H54 (cell line): ENCODE measurements around the gene ZSWIM6.
A peak's percentile ranks its signal among the peaks of the same experiment; 100 is the strongest.

ENCODE experiments used
- DNase-seq: peaks from one replicate; pipeline ENCODE4 v3.0.0; 2011; ENCODE audit warnings: low spot score, mixed read lengths; ENCODE audit not compliant: insufficient read length
- FAIRE-seq: peaks from 3 replicates; lab custom pipeline; 2011; peaks lifted over from hg19 to GRCh38; lab: Jason Lieb, UNC
- POLR2A ChIP-seq: IDR thresholded peaks from 2 replicates; pipeline ENCODE4 v1.6.1; 2011; ENCODE audit warnings: low read depth, mild to moderate bottlenecking, low read length

The ZSWIM6 gene

DNA sequence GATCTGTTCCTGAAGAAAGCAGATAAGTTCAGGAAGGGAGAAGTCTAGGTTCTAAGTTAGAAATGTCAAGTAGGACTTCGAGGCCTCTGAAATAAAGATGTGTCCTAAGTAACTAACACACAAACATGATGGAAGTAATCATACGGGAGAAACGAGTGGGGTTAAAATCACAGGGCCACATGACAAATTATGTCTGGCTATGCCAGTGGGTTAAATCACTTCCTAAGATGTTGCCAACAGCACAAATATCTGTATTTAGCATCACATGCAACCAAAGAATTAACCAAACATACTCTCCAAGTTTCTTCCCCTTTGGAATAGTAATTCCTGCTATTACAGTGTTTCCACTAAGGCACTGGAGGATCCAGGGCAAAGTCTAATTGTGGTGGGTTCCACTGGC lies 13.7 kb upstream of the ZSWIM6 start:
- TF ChIP-seq POLR2A = no peak
- FAIRE-seq (no peak), DNase-seq (no peak)

DNA sequence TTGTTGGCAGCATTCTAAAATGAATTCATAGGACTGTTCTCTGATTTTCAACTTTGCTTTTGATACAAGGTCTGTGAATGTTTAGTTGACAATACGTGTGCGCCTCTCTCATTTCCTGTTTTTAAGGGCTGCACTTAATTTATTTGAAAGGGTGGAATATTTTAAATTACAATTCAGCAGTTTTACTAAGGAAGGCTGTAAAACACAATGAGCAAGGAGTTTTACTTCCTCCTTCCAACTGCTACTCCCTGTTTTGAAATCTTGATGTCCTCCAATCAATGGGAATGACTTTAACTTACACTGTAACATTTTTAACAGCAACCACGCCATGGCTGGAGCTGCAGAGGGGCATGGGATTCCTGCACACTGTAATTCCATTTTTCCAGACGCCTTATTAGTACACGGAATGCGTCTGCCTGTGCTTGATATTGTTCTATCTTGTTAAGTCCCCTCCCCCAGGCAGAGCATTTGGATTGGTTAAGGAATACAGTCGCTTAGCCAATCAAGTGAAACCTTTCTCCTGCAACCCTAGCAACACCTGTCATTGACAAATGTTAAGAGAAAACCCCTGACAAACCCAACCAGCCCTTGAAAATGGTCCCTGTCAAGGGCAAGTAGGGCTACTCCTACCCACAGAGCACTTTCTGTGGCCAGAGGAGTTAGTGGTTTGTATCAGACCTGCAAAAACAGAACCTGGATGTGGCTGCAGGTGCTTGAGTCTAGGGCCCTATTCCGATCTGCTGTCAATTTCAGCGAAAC lies 12.5 kb upstream of the ZSWIM6 start:
- DNase-seq (no peak), FAIRE-seq (no peak)
- no peak for TF ChIP-seq POLR2A

DNA sequence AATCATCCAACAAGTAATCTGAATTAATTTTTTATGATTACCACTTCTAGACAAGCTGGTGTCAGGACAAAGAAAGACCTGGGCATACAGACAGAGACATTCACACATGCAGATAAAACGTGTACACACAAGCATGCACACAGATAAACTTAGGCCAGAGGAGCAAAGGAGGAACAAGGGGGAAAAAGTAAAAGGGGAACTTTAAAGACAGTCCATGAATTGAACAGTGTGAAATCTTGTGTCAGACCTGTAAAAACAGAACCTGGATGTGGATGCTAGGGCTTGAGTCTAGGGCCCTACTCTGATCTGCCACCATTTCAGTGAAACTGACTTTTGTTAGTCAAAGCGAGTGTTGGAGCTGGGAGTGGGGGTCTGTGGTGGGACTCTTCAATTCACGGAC lies 11.2 kb upstream of the ZSWIM6 start:
- FAIRE-seq = no peak

GRCh38 chr5:61321669-61322068 lies 10.4 kb upstream of the ZSWIM6 start:
- TF ChIP-seq POLR2A = no peak
- DNase-seq (no peak), FAIRE-seq (no peak)

More for the DNA sequence above, 11.2 kb upstream of the ZSWIM6 start:
- no peak for TF ChIP-seq POLR2A
- DNase-seq = no peak

GRCh38 chr5:61322738-61323725 lies 9.0 kb upstream of the ZSWIM6 start:
- TF ChIP-seq POLR2A = no peak
- DNase-seq (no peak), FAIRE-seq (peak; percentile 48)

- no peak for TF ChIP-seq POLR2A
- peak; percentile 89 for FAIRE-seq
Measured at GRCh38 chr5:61327760-61328753, 4.0 kb upstream of the ZSWIM6 start.

GRCh38 chr5:61328791-61329549 lies 3.1 kb upstream of the ZSWIM6 start:
- FAIRE-seq = no peak
- DNase-seq = no peak

More at GRCh38 chr5:61327760-61328753, 4.0 kb upstream of the ZSWIM6 start:
- peak; percentile 71 for DNase-seq

GRCh38 chr5:61329550-61330128 lies 2.4 kb upstream of the ZSWIM6 start:
- TF ChIP-seq POLR2A = no peak
- DNase-seq (no peak), FAIRE-seq (no peak)

More at GRCh38 chr5:61328791-61329549, 3.1 kb upstream of the ZSWIM6 start:
- no peak for TF ChIP-seq POLR2A

DNA sequence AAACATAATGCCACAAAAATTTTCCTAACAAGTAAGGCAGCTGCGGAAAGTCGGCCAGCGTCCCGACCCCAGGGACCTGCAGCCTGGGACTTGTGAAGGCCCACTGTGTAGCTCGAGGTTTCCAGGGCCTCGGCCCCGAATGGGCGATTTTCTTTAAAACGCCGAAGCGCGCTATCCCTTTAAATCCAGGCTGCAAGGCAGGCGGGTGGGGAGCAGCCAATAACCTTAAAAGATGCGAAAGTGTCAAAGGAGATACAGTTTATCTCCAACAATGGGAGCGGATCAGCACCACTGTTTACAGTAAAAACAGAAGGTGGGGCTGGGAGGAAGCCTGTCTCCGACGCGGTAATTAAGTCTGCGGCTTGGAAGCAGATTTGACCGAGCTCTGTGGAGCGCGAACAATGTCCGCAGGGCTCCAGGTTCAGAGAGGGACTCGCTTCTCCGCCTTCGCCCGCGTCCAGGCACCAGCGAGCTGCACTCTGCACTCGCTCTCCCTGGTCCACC lies 1.7 kb upstream of the ZSWIM6 start:
- TF ChIP-seq POLR2A = peak; percentile 17; the same call in 1 of the 2 replicates
- FAIRE-seq = peak; percentile 52
- DNase-seq = peak; percentile 33

DNA sequence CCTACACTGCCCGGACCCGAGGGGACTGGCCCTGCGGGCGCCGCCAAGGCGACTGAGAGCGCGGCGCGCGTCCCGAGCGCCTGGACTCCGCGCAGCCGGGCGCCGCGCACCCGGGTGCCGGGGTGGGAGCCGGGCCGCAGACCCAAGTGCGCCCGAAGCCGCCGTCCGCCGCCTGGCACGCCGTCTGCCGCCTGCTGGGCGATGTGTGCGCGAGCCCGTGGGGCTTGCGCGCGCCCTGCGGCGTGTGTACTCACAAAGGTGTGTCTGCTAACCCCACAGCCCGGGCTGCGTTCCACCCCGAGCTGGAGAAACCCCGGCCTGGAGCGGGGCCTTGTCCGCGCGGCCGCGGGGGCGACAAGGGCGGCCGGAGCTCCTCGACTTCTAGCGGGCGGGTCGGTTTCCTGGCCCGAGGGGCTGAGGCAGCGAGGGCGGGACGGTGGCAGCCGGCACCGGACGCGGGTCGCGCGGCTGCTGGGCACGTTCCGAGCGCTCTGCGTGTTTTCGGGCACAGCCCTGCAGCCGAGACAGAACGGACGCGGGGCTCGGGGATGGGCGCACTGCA lies 1.1 kb upstream of the ZSWIM6 start:
- 0 out of 2 replicates have a peak, but pooled peaks have one; percentile 7 for TF ChIP-seq POLR2A
- peak; percentile 54 for DNase-seq
- no peak for FAIRE-seq

GRCh38 chr5:61332358-61332749 lies 296 bp downstream of the ZSWIM6 start:
- FAIRE-seq = no peak
- no peak for TF ChIP-seq POLR2A
- DNase-seq = no peak
